Hematopoietic multipotent progenitor cell treated with erythropoietin and hydrocortisone succinate and interleukin-3 and kit ligand, for 8 days (in vitro differentiated cells): ENCODE data around the gene PPP2CA.
"Not testable (repeated sequence)": the region's sequence is repeated elsewhere in the genome, so short reads cannot be mapped to it uniquely, and the experiment has no call there.

Experiments
- DNase-seq: peaks from one replicate; pipeline ENCODE4 v3.0.0-alpha.2; 2015

Gene PPP2CA

GRCh38 chr5:134188092-134188491, 37.8 kb downstream of the PPP2CA start:
- DNase-seq, result no peak

GRCh38 chr5:134184155-134185135, 41.4 kb downstream of the PPP2CA start:
- DNase-seq, result peak; percentile 81

- no peak for DNase-seq
These were observed 42.4 kb downstream of the PPP2CA start for GRCh38 chr5:134183481-134183880.

GRCh38 chr5:134178096-134178419, 47.8 kb downstream of the PPP2CA start:
- DNase-seq, result no peak

GRCh38 chr5:134177369-134178095, 48.3 kb downstream of the PPP2CA start:
- DNase-seq, result no peak

GRCh38 chr5:134176511-134177368, 49.1 kb downstream of the PPP2CA start, which contains the start of gene SKP1:
Gene SKP1 (minus strand): TSS chr5:134176950. CDS start chr5:134174022, 2,928 bp downstream.
- DNase-seq, result peak; percentile 85

GRCh38 chr5:134175921-134176510, 49.9 kb downstream of the PPP2CA start:
- DNase-seq, result peak; percentile 34

GRCh38 chr5:134174841-134175839, 50.7 kb downstream of the PPP2CA start:
- peak; percentile 56 for DNase-seq

GRCh38 chr5:134171972-134172371, 53.9 kb downstream of the PPP2CA start:
- DNase-seq, result peak; percentile 26

GRCh38 chr5:134162592-134162991, 63.3 kb downstream of the PPP2CA start:
- no peak for DNase-seq

GRCh38 chr5:134161513-134162395, 64.1 kb downstream of the PPP2CA start:
- no peak for DNase-seq

- DNase-seq, result no peak
These were observed 72.2 kb downstream of the PPP2CA start for GRCh38 chr5:134153657-134154056.

GRCh38 chr5:134153241-134153640, 72.6 kb downstream of the PPP2CA start:
- no peak for DNase-seq

- not testable (repeated sequence) for DNase-seq
These were observed 73.6 kb downstream of the PPP2CA start for GRCh38 chr5:134152173-134152832.

GRCh38 chr5:134151723-134152122, 74.2 kb downstream of the PPP2CA start:
- DNase-seq, result no peak

GRCh38 chr5:134149571-134150303, 76.1 kb downstream of the PPP2CA start:
- DNase-seq, result no peak

- DNase-seq, result no peak
These were observed 76.8 kb downstream of the PPP2CA start for GRCh38 chr5:134148986-134149539.

- DNase-seq, result no peak
These were observed 77.6 kb downstream of the PPP2CA start for GRCh38 chr5:134148316-134148715.
